ENCODE measurements around the gene PTPRK. TPM values are rescaled to one million over a fixed set of nuclear protein-coding genes. Genes with fewer than 3 reads are reported as not detected.

Gene PTPRK
- total RNA-seq, 1 experiment from 2014 or later = 265 TPM

GRCh38 chr6:127939442-127940066, 580.8 kb downstream of the PTPRK start:
- CTCF ChIA-PET = interaction anchor here (1.0 to 1.5 kb wide), 2 partner anchors 84 to 311 kb away, joined by 3 to 4 read pairs; no protein-coding TSS in a partner anchor
- Mint-ChIP-seq H3K4me1 (ENCODE audit: low read depth, unreplicated experiment) (peaks cover 41% of the 10 kb centered on the region), H3K27me3 (ENCODE audit: unreplicated experiment) (no peaks in the 10 kb centered on the region), H3K9me3 (ENCODE audit: low read depth, unreplicated experiment) (no peaks in the 10 kb centered on the region), H3K4me3 (ENCODE audit: low read depth, unreplicated experiment) (peak overlapping the region; percentile 25), H3K36me3 (ENCODE audit: insufficient read depth, unreplicated experiment) (peaks cover 8% of the 10 kb centered on the region), H3K27ac (ENCODE audit: unreplicated experiment) (peak overlapping the region; percentile 91)
- no TSS peak for BruUV-seq (replicated peaks)
- intact Hi-C loops (cut with micrococcal nuclease; ENCODE audit: unreplicated experiment) = no loop called here
- DNase-seq = no peak
- no peak for TF ChIP-seq CTCF (IDR thresholded peaks at IDR 0.05; ENCODE audit: unreplicated experiment)

- intact Hi-C loops (cut with micrococcal nuclease; ENCODE audit: unreplicated experiment) = no loop called here
- CTCF ChIA-PET = interaction anchor here (1.0 to 1.5 kb wide), 2 partner anchors 83 to 312 kb away, joined by 3 to 4 read pairs; no protein-coding TSS in a partner anchor
Measured at GRCh38 chr6:127938701-127939100, 581.7 kb downstream of the PTPRK start.

DNA sequence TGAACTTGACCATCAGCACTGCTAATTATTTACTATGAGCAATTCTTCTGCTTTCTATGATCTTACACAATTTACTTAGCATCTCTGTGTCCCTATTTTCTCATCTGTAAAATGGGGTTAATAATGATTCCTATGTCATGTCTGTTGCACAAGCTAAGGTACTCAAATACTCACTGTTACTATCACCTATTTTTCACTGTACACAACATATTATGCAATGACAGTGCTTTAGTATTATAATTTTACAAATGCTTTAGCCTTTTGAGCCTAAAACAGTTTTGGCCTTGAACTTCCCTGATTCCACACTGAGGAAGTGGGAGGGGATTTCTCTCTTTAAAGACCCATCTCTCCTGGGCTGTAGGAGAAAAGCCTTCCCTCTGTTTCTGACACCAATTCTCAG, 582.7 kb downstream of the PTPRK start:
- DNase-seq = no peak
- H3K4me1 Mint-ChIP-seq (ENCODE audit: low read depth, unreplicated experiment) = peaks cover 41% of the 10 kb centered on the region
- CTCF ChIA-PET = interaction anchor here (0.8 kb wide), 1 partner anchor 15 kb away, joined by 3 read pairs; no protein-coding TSS in a partner anchor
- no peaks in the 10 kb centered on the region for H3K27me3 Mint-ChIP-seq (ENCODE audit: unreplicated experiment)
- no TSS peak for BruUV-seq (replicated peaks)
- peak overlapping the region; percentile 61 for H3K27ac Mint-ChIP-seq (ENCODE audit: unreplicated experiment)
- no peak for TF ChIP-seq CTCF (IDR thresholded peaks at IDR 0.05; ENCODE audit: unreplicated experiment)
- H3K36me3 Mint-ChIP-seq (ENCODE audit: insufficient read depth, unreplicated experiment) = peaks cover 8% of the 10 kb centered on the region
- intact Hi-C loops (cut with micrococcal nuclease; ENCODE audit: unreplicated experiment) = no loop called here
- H3K9me3 Mint-ChIP-seq (ENCODE audit: low read depth, unreplicated experiment) = peaks cover 6% of the 10 kb centered on the region
- H3K4me3 Mint-ChIP-seq (ENCODE audit: low read depth, unreplicated experiment) = no peak overlapping the region

More at GRCh38 chr6:127938701-127939100, 581.7 kb downstream of the PTPRK start:
- Mint-ChIP-seq H3K9me3 (ENCODE audit: low read depth, unreplicated experiment) (no peaks in the 10 kb centered on the region), H3K27ac (ENCODE audit: unreplicated experiment) (peak overlapping the region; percentile 91), H3K4me3 (ENCODE audit: low read depth, unreplicated experiment) (no peak overlapping the region), H3K36me3 (ENCODE audit: insufficient read depth, unreplicated experiment) (peaks cover 8% of the 10 kb centered on the region), H3K27me3 (ENCODE audit: unreplicated experiment) (no peaks in the 10 kb centered on the region), H3K4me1 (ENCODE audit: low read depth, unreplicated experiment) (peaks cover 41% of the 10 kb centered on the region)
- DNase-seq = no peak
- BruUV-seq (replicated peaks) = no TSS peak
- no peak for TF ChIP-seq CTCF (IDR thresholded peaks at IDR 0.05; ENCODE audit: unreplicated experiment)

DNA sequence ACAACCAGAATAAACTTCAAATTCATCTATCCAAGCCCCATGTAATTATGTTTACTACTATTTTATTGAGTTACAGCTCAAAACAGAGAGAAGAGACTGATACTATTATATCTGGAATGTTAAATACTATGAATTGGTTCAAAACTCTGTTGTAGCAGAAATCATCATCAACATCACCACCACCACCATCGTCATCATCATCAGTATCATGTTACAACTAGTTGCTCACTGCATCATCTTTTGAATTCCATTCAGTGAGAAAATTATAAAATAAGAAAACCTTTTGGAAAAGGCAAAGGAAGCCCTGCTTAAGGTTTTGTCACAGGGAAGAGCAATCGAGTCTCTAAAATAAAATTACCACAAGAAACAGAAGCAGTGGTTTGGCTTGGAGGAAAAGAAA, 583.3 kb downstream of the PTPRK start:
- no peak overlapping the region for H3K4me3 Mint-ChIP-seq (ENCODE audit: low read depth, unreplicated experiment)
- intact Hi-C loops (cut with micrococcal nuclease; ENCODE audit: unreplicated experiment) = no loop called here
- no TSS peak for BruUV-seq (replicated peaks)
- no peak overlapping the region for H3K27ac Mint-ChIP-seq (ENCODE audit: unreplicated experiment)
- CTCF ChIA-PET = interaction anchor here (0.8 kb wide), 1 partner anchor 16 kb away, joined by 3 read pairs; no protein-coding TSS in a partner anchor
- peaks cover 8% of the 10 kb centered on the region for H3K36me3 Mint-ChIP-seq (ENCODE audit: insufficient read depth, unreplicated experiment)
- H3K27me3 Mint-ChIP-seq (ENCODE audit: unreplicated experiment) = no peaks in the 10 kb centered on the region
- DNase-seq = no peak
- H3K9me3 Mint-ChIP-seq (ENCODE audit: low read depth, unreplicated experiment) = peaks cover 8% of the 10 kb centered on the region
- no peak for TF ChIP-seq CTCF (IDR thresholded peaks at IDR 0.05; ENCODE audit: unreplicated experiment)
- peaks cover 41% of the 10 kb centered on the region for H3K4me1 Mint-ChIP-seq (ENCODE audit: low read depth, unreplicated experiment)
